Esophagus squamous epithelium (tissue), 5 donors: ENCODE data around the gene RASEF. TPM values are rescaled to one million over a fixed set of nuclear protein-coding genes. Genes with fewer than 3 reads are reported as not detected.
"Not testable (repeated sequence)": the region's sequence is repeated elsewhere in the genome, so short reads cannot be mapped to it uniquely, and the experiment has no call there.

Source experiments
- DNase-seq: peaks from one replicate; lab custom pipeline; 2025; lab: John Stamatoyannopoulos, UW
- H3K27ac ChIP-seq, 4 donors: fragments of 200-600 bp; sonication (generic); one replicate each; pipeline ENCODE4 v1.5.1; 2016 to 2019; ENCODE audit warnings: mild to moderate bottlenecking in 1 of 4
- H3K27me3 ChIP-seq, 4 donors: fragments of 200-600 bp; sonication (generic); 1 replicate in 3 of 4; 2 replicates in 1 of 4; pipeline versions ENCODE4 v1.5.1 to v1.6.0; 2017 to 2021; ENCODE audit warnings: antibody characterized with exemption in 1 of 4
- H3K36me3 ChIP-seq, 3 donors: fragments of 200-600 bp; sonication (generic); one replicate each; pipeline ENCODE4 v1.5.1; 2016 to 2019
- H3K4me1 ChIP-seq, 3 donors: fragments of 200-600 bp; sonication (generic); one replicate each; pipeline ENCODE4 v1.5.1; 2017 to 2019
- H3K4me3 ChIP-seq, 4 donors: fragments of 200-600 bp; sonication (generic); 1 replicate in 3 of 4; 2 replicates in 1 of 4; pipeline ENCODE4 v1.5.1; 2016 to 2019; ENCODE audit warnings: mild to moderate bottlenecking in 2 of 4, moderate library complexity in 1 of 4
- H3K9me3 ChIP-seq, 3 donors: fragments of 200-600 bp; sonication (generic); one replicate each; pipeline ENCODE4 v1.5.1; 2016 to 2019
- POLR2A ChIP-seq, 4 donors: fragments of 450-650 bp; IDR thresholded peaks; one replicate each; pipeline ENCODE4 v1.6.1; 2017; ENCODE audit warnings: antibody characterized with exemption in 4 of 4, mild to moderate bottlenecking in 4 of 4, moderate library complexity in 3 of 4
- WGBS, 2 donors: methylation state at CpG; one replicate each; pipeline ENCODE4 v1.1.5; 2018; 5-methylcytosine and 5-hydroxymethylcytosine counted together
- intact Hi-C: fragments of 100-400 bp; cut with DNase I; formaldehyde crosslinking; loops from one replicate; pipeline ENCODE4 v1.15.0; 2022
- total RNA-seq, 4 donors: library from RNA; depleted of rRNA; stranded (reverse); fragments of >200 nt; gene quantifications; one replicate each; pipeline ENCODE4 v1.1.0, GENCODE V29; 2016
- TF ChIP-seq, protein P1 (sequence below), 6 experiments: fragments of 450-650 bp in 4 of 6; fragments of 200-600 bp in 2 of 6; sonication (generic) in 2 of 6; IDR thresholded peaks; one replicate each; pipeline ENCODE4 v1.5.1; 2016 to 2019; ENCODE audit warnings: antibody characterized with exemption in 6 of 6, mild to moderate bottlenecking in 4 of 6, moderate library complexity in 4 of 6
- donor health status: DM: yes; HTN: yes; CAD: no.

Gene RASEF
- total RNA-seq, 4 donors from 2014 or later = 9.1 to 17.4 (median 13.5) TPM

DNA sequence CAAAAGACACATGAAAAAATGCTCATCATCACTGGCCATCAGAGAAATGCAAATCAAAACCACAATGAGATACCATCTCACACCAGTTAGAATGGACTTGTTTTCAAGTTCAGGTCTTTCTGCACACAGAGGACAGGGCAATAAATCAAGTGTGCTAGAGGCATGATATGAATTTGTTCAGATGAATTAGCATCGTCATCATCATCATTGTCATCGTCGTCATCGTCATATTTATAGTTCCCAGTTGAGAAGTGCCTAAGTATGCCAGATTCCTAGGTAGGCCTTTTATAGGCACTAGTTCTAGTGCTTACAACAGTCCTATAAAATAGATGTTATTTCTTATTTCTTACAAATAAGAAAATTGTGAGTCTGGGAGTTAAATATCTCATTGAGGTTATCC lies 34.7 kb upstream of the RASEF start:
- no peak overlapping the region for H3K27ac ChIP-seq
- no peak for DNase-seq
- no peak overlapping the region for H3K4me3 ChIP-seq
- no peaks in the 10 kb centered on the region for H3K36me3 ChIP-seq
- H3K4me1 ChIP-seq = no peaks in the 10 kb centered on the region
- H3K27me3 ChIP-seq = no peaks in the 10 kb centered on the region
- intact Hi-C loops = no loop called here
- TF ChIP-seq, protein P1, sequence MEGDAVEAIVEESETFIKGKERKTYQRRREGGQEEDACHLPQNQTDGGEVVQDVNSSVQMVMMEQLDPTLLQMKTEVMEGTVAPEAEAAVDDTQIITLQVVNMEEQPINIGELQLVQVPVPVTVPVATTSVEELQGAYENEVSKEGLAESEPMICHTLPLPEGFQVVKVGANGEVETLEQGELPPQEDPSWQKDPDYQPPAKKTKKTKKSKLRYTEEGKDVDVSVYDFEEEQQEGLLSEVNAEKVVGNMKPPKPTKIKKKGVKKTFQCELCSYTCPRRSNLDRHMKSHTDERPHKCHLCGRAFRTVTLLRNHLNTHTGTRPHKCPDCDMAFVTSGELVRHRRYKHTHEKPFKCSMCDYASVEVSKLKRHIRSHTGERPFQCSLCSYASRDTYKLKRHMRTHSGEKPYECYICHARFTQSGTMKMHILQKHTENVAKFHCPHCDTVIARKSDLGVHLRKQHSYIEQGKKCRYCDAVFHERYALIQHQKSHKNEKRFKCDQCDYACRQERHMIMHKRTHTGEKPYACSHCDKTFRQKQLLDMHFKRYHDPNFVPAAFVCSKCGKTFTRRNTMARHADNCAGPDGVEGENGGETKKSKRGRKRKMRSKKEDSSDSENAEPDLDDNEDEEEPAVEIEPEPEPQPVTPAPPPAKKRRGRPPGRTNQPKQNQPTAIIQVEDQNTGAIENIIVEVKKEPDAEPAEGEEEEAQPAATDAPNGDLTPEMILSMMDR (IDR thresholded peaks at IDR 0.05) = no peak
- TF ChIP-seq POLR2A (IDR thresholded peaks at IDR 0.05) = no peak
- H3K9me3 ChIP-seq = peaks cover 0 to 4% (median 0%) of the 10 kb centered on the region in 3 donors
- 96 to 100% methylated on average over 4 of the region's 4 CpGs for WGBS, 2 donors

DNA sequence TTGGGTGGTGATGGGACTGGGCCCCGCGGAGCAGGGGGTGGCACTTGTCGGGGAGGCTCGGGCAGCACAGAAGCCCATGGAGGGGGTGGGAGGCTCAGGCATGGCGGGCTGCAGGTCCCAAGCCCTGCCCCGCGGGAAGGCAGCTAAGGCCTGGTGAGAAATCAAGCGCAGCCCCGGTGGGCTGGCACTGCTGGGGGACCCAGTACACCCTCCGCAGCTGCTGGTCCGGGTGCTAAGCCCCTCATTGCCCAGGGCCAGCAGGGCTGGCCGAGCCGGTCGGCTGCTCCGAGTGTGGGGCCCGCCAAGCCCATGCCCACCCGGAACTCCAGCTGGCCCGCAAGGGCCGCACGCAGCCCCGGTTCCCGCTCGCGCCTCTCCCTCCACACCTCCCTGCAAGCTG lies 30.4 kb upstream of the RASEF start:
- WGBS, 2 donors = no CpG with 5 or more reads among the region's 24 CpGs
- H3K27ac ChIP-seq, DNase-seq, intact Hi-C loops, H3K4me3 ChIP-seq, H3K36me3 ChIP-seq, H3K27me3 ChIP-seq, H3K9me3 ChIP-seq, H3K4me1 ChIP-seq: not testable (repeated sequence)

- no peak for DNase-seq
- WGBS, 2 donors = 60 to 68% methylated on average over 6 of the region's 6 CpGs
- H3K4me1 ChIP-seq = no peaks in the 10 kb centered on the region
- H3K27me3 ChIP-seq = no peaks in the 10 kb centered on the region
- H3K27ac ChIP-seq = no peak overlapping the region
- no peak overlapping the region for H3K4me3 ChIP-seq
- H3K9me3 ChIP-seq = no peaks in the 10 kb centered on the region
- TF ChIP-seq, protein P1 (IDR thresholded peaks at IDR 0.05) = no peak
- no peak for TF ChIP-seq POLR2A (IDR thresholded peaks at IDR 0.05)
- H3K36me3 ChIP-seq = no peaks in the 10 kb centered on the region
- intact Hi-C loops = no loop called here
Observed at GRCh38 chr9:83081846-83082245, 18.9 kb upstream of the RASEF start.

DNA sequence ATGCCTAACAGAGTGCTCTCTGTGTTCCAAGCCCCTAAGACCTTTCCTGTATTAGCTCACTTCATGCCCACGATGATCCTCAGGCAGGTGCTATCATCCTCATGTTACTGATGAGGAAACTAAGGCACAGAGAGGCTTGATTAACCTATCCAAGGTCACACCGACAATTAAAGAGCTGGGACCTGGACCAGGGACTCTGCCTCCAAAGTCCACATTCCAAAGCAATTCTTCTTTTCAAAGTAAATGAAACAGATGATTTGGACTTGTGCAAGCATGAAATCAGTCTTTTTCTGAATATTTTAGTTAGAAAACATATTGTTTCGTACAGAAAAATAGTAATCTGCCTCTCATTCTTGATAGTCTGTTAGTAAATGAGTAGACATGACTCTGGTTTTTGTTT lies 18.1 kb upstream of the RASEF start:
- Histone ChIP-seq H3K36me3 (no peaks in the 10 kb centered on the region), H3K4me3 (no peak overlapping the region), H3K27me3 (no peaks in the 10 kb centered on the region), H3K4me1 (no peaks in the 10 kb centered on the region), H3K27ac (no peak overlapping the region), H3K9me3 (no peaks in the 10 kb centered on the region)
- intact Hi-C loops = no loop called here
- 42 to 45% methylated on average over 3 of the region's 3 CpGs for WGBS, 2 donors
- no peak for DNase-seq
- TF ChIP-seq, protein P1 (IDR thresholded peaks at IDR 0.05) = no peak
- no peak for TF ChIP-seq POLR2A (IDR thresholded peaks at IDR 0.05)

- H3K4me1 ChIP-seq, H3K9me3 ChIP-seq, DNase-seq, H3K27me3 ChIP-seq, H3K27ac ChIP-seq, H3K4me3 ChIP-seq, intact Hi-C loops, H3K36me3 ChIP-seq: not testable (repeated sequence)
- 78% methylated on average over 7 of the region's 7 CpGs for WGBS, 2 donors
Observed at GRCh38 chr9:83075932-83076331, 13.0 kb upstream of the RASEF start.

DNA sequence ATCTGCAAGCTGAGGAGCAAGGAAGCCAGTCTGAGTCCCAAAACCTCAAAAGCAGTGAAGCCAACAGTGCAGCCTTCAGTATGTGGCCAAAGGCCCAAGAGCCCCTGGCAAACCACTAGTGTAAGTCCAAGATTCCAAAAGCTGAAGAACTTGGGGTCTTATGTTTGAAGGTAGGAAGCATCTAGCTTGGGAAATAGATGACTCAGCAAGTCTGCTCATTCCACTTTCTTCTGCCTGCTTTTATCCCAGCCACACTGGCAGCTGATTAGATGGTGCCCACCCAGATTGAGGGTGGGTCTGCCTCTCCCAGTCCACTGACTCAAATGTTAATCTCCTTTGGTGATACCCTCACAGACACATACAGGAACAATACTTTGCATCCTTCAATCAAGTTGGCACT lies 9.6 kb upstream of the RASEF start:
- H3K27ac ChIP-seq, H3K4me1 ChIP-seq, DNase-seq, H3K27me3 ChIP-seq, H3K36me3 ChIP-seq, H3K4me3 ChIP-seq, intact Hi-C loops, H3K9me3 ChIP-seq: not testable (repeated sequence)

DNA sequence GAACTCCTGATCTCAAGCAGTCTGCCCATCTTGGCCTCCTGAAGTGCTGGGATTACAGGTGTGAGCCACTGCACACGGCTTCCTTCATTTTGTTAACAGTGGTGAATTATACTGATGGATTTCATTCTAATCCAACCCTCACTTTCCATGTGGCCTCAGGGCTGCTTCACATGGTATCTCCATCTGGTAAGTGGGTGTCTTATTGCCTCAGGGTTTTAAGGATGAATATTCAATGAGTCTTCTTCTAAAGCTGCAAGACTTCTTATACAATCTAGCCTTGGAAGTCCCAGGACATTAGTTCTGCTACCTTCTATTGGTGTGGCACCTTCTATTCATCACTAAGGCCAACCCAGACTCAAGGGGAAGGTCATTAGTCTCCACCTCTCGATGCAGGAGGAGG lies 8.7 kb upstream of the RASEF start:
- WGBS, 2 donors = 53 to 63% methylated on average over 2 of the region's 2 CpGs
- Histone ChIP-seq H3K36me3 (no peaks in the 10 kb centered on the region), H3K9me3 (no peaks in the 10 kb centered on the region), H3K27ac (no peak overlapping the region), H3K27me3 (no peaks in the 10 kb centered on the region), H3K4me3 (no peak overlapping the region), H3K4me1 (no peaks in the 10 kb centered on the region)
- DNase-seq = no peak
- intact Hi-C loops = no loop called here
- TF ChIP-seq, protein P1 (IDR thresholded peaks at IDR 0.05) = no peak
- no peak for TF ChIP-seq POLR2A (IDR thresholded peaks at IDR 0.05)
